NOMO-1 treated with DMSO at 0.1 percent for 48 hours (cell line): Measurements from ENCODE around the gene CSTF2.
"Not testable (repeated sequence)": the region's sequence is repeated elsewhere in the genome, so short reads cannot be mapped to it uniquely, and the experiment has no call there.

Experiments used
- DNase-seq: peaks from one replicate; lab custom pipeline; 2025; ENCODE audit not compliant: unreplicated experiment; lab: John Stamatoyannopoulos, UW

CSTF2 gene, protein sequence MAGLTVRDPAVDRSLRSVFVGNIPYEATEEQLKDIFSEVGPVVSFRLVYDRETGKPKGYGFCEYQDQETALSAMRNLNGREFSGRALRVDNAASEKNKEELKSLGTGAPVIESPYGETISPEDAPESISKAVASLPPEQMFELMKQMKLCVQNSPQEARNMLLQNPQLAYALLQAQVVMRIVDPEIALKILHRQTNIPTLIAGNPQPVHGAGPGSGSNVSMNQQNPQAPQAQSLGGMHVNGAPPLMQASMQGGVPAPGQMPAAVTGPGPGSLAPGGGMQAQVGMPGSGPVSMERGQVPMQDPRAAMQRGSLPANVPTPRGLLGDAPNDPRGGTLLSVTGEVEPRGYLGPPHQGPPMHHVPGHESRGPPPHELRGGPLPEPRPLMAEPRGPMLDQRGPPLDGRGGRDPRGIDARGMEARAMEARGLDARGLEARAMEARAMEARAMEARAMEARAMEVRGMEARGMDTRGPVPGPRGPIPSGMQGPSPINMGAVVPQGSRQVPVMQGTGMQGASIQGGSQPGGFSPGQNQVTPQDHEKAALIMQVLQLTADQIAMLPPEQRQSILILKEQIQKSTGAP

GRCh38 chrX:100819837-100820666, at the start of gene CSTF2:
TSS of gene CSTF2 (plus strand) at chrX:100820391. CDS start at chrX:100820417, 26 bp downstream.
- DNase-seq, result peak; percentile 78

GRCh38 chrX:100796371-100796770, 23.8 kb upstream of the CSTF2 start:
- not testable (repeated sequence) for DNase-seq

DNA sequence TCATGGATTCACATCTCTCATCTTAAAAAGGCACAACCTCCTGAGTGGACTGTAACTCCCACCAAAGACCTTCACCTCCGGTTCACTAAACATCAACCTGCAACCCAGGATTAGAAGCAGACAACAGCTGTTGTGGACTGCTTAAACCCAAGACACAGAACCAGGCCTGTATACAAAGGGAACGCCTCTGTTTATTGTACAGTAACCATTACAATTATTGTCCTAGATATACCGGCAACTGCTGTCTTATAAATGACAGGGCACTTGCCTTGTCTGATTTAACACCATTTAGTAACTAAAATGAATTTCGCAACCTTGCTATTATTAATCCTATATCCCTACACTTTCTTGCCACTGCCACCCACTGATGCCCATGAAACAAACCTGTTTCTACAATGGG, 22.8 kb upstream of the CSTF2 start:
- DNase-seq, result no peak

GRCh38 chrX:100798484-100799214, 21.5 kb upstream of the CSTF2 start:
- no peak for DNase-seq

GRCh38 chrX:100802843-100803242, 17.3 kb upstream of the CSTF2 start:
- no peak for DNase-seq

DNA sequence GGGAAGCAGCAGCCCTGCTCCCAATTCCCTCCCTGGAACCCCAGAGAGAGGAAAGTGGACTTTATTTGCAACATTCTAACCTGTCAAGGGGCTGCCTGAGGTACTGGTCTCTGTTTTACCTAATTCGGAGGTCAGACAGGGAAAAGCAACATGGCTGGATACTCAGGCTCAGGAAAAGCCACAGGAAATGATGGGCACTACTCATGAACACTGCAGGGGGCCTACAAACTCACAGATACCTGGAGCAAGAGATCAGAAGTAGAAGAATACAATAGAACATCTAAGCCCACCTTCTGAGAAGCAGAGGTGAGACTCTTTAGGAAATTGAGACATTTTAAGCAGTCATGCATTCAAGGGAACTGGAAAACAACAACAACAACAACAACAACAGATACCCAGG, 15.4 kb upstream of the CSTF2 start:
- DNase-seq, result no peak

- not testable (repeated sequence) for DNase-seq
Observed at GRCh38 chrX:100808265-100808664, 11.9 kb upstream of the CSTF2 start.

GRCh38 chrX:100812216-100813158, 7.7 kb upstream of the CSTF2 start:
- DNase-seq, result no peak

- no peak for DNase-seq
Observed at GRCh38 chrX:100817340-100817739, 2.9 kb upstream of the CSTF2 start.

- DNase-seq, result no peak
Observed at GRCh38 chrX:100819534-100819836, 706 bp upstream of the CSTF2 start.

GRCh38 chrX:100829730-100830129, 9.5 kb downstream of the CSTF2 start:
- peak; percentile 63 for DNase-seq

DNA sequence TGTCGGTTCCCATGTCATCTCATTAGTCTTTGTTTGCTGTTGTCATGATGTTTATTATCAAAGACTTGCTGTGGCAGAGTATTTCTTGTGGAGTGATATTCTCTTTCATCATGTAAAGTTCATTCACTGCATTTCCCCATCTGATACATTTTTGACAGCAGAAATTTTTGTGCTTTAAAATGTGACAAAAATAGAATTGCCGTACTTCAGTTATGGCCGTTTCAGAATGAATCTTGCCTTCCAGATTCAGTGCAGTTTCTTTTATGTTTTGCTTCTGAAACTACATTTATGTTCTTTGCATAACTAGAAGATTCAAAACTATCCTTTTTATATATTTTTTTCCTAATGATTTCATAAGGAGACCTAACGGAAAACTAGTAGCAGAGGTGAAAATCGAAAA, 10.0 kb downstream of the CSTF2 start:
- no peak for DNase-seq

DNA sequence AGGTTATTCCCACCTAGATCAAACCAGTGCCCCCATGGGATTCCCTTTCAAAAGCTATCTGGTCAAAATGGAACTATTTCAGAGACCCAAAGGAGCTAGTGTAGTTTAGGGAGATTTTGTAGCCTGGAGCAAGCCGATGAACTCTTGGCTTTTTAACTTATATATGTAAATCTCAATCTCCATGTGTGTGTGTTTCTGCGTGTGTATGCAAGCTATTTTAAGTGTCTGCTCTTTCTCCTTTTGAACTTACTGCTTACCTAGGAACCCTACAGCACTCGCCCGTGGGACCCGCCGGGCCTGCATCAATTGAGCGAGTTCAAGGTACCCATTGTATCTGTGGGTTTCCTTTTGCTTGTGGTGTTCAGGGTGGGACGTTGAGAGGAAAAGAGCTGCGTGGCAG, 10.4 kb downstream of the CSTF2 start:
- DNase-seq, result no peak

GRCh38 chrX:100831219-100831946, 11.2 kb downstream of the CSTF2 start:
- DNase-seq, result no peak

- DNase-seq, result no peak
Observed at GRCh38 chrX:100850317-100850716, 30.1 kb downstream of the CSTF2 start.

GRCh38 chrX:100852810-100853209, 32.6 kb downstream of the CSTF2 start:
- no peak for DNase-seq

- no peak for DNase-seq
Observed at GRCh38 chrX:100863326-100863864, 43.2 kb downstream of the CSTF2 start.

- DNase-seq, result no peak
Observed at GRCh38 chrX:100864657-100865391, 44.6 kb downstream of the CSTF2 start.

DNA sequence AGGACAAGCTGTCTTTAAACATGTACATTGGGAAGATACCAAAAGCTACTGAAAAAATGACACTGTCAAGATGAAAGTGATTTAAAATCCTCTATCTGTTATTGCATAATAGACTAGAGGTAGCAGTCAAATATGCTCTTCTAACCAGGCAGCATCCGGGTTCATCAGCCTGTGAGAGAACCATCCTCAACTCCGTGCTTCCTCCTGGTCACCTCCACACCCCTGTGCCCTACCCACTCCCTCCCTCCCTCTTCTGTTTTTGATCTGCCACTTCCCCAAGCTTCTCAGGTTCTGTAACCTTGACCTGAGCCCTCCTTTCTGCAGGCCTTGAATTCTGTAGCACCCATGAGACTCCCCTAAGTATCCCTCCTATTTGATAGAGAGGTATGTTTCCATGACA, 48.1 kb downstream of the CSTF2 start:
- DNase-seq, result no peak
